Measurements from ENCODE around the gene CDKAL1. TPM values are rescaled to one million over a fixed set of nuclear protein-coding genes. Genes with fewer than 3 reads are reported as not detected.

CDKAL1 gene
- total RNA-seq, 4 donors from 2014 or later: 15.2 to 17.9 (median 17.1) TPM

DNA sequence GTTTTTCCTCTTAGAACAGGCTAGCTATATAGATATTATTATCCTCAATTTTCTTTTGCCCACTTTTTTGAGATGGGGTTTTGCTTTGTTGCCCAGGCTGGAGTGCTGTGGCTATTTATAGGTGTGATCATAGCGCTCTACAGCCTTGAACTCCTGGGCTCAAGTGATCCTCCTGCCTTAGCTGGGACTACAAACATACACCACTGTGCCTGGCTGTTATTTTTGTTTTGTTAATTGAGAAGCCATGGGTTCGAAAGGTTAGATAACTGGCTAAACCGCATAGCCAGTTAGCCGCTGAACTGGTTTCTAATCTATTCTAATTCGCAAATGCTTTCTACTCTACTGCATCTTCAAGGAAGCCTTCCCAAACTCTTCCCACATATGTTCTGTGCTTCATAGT, 425.8 kb downstream of the CDKAL1 start:
- no peak for TF ChIP-seq CTCF (IDR thresholded peaks at IDR 0.05; ENCODE audit: low read depth)

- no peak for TF ChIP-seq CTCF (IDR thresholded peaks at IDR 0.05; ENCODE audit: low read depth)
Measured at GRCh38 chr6:20965276-20965675, 431.0 kb downstream of the CDKAL1 start.

- TF ChIP-seq CTCF (IDR thresholded peaks at IDR 0.05; ENCODE audit: low read depth): no peak
Measured at GRCh38 chr6:20965915-20966314, 431.7 kb downstream of the CDKAL1 start.

- TF ChIP-seq CTCF (IDR thresholded peaks at IDR 0.05; ENCODE audit: low read depth): no peak
Measured at GRCh38 chr6:20969551-20969950, 435.3 kb downstream of the CDKAL1 start.

DNA sequence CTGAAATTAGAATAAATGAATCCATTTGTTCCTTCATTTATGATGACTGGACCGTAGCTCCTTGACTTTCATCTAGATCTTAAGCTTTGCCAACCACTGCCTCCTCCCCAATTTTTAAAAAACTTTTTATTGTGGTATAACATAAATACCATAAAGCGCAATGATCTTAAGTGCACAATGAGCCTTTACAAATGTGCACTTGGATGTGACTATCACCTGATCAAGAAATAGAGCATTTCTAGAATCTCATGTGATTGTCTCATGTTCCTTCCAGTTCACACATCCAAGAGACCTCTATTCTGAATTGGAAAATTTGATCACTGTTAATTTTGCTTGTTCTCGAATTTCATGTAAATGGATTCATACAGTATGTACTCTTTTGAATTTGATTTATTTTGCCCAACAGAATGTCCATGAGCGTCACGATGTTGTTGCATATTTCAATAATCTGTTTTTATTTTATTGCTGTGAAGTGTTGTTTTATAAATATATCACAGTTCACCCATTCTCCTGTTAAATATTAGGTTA, 442.2 kb downstream of the CDKAL1 start:
- TF ChIP-seq CTCF (IDR thresholded peaks at IDR 0.05; ENCODE audit: low read depth): no peak

DNA sequence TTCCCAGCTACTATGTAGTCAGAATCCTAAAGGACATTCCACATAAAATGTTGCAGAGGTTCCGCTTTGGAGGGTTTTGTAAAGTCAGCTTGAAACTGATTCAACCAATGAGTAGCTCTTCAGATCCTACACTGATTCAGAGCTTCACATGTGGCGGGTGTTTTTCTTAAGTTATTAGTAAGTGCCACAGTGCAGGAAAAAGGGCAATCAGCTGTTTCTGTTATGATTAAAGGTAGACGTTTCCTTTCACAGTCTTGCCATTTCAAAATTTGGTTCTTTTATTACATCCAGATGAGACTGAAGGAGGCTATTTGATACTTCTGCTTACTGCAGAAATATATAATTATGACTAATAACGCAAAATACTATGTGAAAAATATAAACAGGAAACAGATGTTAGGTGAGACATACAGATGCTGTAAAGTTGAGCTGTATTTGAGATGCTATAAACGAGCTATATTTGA, 443.9 kb downstream of the CDKAL1 start:
- no peak for TF ChIP-seq CTCF (IDR thresholded peaks at IDR 0.05; ENCODE audit: low read depth)

- no peak for TF ChIP-seq CTCF (IDR thresholded peaks at IDR 0.05; ENCODE audit: low read depth)
Measured at GRCh38 chr6:20979076-20979475, 444.8 kb downstream of the CDKAL1 start.
